Dedifferentiated amniotic fluid mesenchymal stem cell (primary cell): ENCODE data around the gene KRTAP10-10.
"Not testable (repeated sequence)": the region's sequence is repeated elsewhere in the genome, so short reads cannot be mapped to it uniquely, and the experiment has no call there.

ENCODE experiments used
- DNase-seq: peaks from one replicate; pipeline ENCODE4 v3.0.0-alpha.2; 2016; ENCODE audit errors: extremely low spot score

Gene KRTAP10-10, protein sequence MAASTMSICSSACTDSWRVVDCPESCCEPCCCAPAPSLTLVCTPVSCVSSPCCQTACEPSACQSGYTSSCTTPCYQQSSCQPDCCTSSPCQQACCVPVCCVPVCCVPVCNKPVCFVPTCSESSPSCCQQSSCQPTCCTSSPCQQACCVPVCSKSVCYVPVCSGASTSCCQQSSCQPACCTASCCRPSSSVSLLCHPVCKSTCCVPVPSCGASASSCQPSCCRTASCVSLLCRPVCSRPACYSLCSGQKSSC

DNA sequence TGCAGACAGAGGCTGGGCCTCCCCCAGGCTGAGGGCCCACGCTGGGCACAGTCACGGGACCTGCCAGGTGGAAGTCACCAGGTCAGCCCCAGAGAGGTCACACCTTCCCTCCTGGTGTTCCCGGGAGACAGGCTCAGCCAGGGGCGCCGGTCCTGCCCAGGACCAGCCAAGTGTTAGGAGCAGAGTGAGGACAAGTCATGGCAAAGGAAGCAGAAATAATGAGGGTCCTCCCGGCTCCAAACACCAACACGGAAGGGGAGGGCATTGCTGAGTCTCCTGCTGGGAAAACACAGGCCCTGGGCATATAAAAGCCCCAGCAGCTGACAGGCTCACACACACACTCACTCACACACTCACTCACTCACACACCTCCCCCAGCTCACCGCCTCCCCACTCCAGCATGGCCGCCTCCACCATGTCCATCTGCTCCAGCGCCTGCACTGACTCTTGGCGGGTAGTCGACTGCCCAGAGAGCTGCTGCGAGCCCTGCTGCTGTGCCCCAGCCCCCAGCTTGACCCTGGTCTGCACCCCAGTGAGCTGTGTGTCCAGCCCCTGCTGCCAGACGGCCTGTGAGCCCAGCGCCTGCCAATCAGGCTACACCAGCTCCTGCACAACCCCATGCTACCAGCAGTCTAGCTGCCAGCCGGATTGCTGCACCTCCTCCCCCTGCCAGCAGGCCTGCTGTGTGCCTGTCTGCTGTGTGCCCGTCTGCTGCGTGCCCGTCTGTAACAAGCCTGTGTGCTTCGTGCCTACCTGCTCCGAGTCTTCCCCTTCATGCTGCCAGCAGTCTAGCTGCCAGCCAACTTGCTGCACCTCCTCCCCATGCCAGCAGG is at the start of gene KRTAP10-10:
Gene KRTAP10-10, plus strand, starts transcription at position 339 of the 833 bp plus-strand sequence. Its CDS starts 62 bp downstream, at position 401.
- DNase-seq, result no peak

GRCh38 chr21:44589094-44589493 is 48.1 kb upstream of the KRTAP10-10 start:
- DNase-seq, result no peak

GRCh38 chr21:44589586-44590305 is 47.4 kb upstream of the KRTAP10-10 start:
- DNase-seq, result no peak

DNA sequence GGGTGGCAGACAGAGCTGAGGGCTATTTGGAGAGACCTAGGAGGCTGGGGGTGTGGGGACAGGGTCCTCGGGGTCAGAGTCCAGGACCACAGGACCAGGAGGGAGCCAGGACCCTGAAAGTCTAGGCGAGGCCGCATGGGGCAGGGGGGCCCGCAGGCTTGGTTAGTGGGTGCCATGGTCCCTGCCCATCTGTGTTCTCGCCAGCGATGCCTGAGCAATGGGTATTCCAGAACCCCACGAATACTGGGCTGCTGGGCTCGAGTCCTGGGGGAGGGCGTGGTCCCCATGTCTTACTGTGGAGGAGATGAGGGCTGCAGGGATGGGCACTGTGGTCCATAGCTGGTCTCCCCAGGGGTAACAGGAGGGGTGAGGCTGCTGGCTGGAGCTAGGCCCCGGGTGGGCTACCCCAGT is 46.8 kb upstream of the KRTAP10-10 start:
- DNase-seq, result no peak

GRCh38 chr21:44590897-44591800 is 46.0 kb upstream of the KRTAP10-10 start:
- DNase-seq, result not testable (repeated sequence)

GRCh38 chr21:44591801-44592130 is 45.4 kb upstream of the KRTAP10-10 start:
- DNase-seq, result not testable (repeated sequence)

DNA sequence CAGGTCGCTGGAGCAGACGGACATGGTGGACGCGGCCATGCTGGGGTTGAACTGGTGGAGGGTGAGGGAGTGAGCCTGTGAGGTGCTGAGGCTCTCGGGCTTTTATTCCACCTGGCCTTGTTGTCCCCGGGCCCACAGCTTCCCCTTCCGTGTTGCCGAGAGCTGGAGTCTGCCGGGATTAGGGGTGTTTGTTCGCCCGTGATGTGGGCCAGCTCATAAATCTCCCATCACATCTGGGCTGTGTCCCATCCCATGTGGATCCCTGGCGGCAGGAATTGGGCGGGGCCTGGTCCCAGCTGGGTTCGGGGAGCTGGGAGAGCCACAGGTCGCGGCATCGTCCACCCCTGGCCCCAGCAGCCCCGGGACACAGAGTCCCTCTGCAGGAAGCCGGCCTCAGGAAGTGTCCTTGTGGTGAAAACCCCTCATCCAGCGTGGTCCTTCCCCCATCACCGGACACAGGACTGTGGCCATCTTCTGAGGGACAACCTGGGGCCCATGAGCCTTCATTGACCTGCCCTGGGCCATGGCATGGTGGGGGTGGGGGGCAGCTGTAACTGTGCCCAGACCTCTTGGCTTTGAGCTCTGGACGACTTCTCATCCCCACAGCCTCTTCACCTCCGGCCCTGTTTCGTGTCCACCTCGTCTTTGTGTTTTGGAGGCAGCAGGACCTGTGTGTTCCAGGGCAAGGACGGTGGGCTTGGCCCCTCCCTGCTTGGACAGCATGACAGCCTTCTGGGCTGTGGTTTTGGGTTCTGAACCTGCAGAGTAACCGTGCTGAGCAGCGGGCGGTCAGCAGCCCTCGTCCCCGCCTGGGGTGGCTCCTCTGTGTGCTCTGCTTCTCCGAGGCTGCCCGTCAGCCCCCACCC is 44.5 kb upstream of the KRTAP10-10 start, which contains the start of gene KRTAP10-6:
Gene KRTAP10-6, minus strand, starts transcription at position 60 of the 866 bp plus-strand sequence. Its CDS starts 21 bp downstream, at position 39.
- no peak for DNase-seq

- no peak for DNase-seq
Measured at GRCh38 chr21:44593598-44594405, 43.4 kb upstream of the KRTAP10-10 start.

- DNase-seq, result no peak
Measured at GRCh38 chr21:44594406-44594916, 42.7 kb upstream of the KRTAP10-10 start.

DNA sequence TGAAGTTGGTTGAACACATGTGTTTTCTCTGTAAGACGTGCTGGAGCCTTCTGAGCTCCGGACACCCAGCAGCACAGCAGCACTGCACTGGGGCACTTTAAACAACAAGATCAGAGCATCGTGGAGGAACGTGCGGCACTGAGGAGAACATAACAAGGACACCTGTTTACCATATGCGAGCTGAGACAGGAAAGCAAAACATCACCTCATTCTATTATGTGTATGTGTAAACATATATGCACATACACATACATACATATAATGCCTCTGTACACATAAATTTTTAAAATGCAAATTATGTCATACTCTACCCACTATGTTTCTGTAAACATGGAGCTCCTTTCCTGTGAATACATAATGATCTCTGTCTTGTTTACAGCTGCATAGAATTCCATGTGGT is 41.6 kb upstream of the KRTAP10-10 start:
- no peak for DNase-seq

DNA sequence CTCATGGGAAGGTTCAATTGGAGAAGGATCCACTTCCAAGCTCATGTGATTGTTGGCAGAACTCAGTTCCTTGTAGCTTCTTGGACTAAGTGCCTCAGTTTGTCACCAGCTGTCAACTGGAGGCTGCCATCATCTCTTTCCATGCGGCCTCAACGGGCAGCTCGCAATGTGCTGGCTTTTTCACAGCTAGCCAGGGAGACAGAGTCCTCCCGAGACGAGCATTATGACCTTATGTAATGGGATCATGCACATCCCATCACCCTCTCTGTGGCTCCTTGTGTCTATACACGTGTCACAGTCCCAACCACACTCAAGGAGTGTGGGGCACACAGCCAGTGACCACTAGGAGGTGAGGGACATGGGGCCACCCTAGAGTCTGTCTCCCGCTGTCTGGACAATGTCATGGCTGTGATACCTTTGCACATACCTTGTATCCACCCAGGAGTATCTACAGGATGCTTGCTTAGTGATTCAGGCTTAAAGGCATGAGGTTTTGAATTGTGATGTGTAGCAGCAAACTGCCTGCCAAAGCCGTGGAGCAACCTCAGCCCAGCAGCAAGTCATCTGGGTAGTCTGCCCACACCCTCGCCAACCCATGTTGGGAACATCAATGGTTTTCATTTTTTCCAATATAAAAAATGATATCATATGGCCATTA is 41.0 kb upstream of the KRTAP10-10 start:
- DNase-seq, result no peak

- no peak for DNase-seq
Measured at GRCh38 chr21:44598061-44598460, 39.1 kb upstream of the KRTAP10-10 start.

DNA sequence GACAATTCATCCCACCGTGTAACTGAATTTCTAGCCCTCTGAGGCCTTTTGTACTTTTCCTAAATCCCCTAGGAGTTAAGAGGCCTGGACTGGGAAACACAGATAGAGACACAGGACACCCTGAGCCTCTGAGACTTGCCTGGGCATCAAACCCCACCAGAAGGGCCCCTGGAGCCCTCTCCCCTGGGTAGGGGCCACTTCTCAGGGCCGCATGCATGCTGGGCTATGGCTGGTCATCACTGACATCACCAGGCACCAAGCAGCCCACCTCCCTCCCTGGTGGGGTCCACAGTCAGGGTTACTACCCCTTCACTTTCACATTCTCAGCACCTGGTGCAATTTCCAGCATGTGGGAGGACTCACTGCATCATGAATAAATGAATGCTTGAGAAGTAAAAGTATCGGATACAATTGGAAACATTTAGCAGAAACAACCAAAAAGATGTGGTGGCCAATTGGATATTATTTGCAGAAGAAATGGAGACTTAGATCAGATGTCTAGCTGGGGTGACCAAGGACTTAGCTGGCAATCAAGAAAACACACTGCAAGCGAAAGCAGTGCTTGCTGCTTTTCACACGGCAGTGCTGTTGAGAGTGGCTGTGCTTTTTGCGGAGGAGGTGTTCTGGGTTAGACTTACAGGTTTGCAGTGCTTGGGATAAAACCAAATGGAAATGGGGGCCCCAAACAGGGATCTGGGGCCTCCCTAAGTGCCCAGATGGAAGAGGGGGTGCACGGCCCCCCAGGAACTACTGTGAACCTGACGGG is 37.7 kb upstream of the KRTAP10-10 start:
- no peak for DNase-seq

- DNase-seq, result not testable (repeated sequence)
Measured at GRCh38 chr21:44600118-44600978, 36.8 kb upstream of the KRTAP10-10 start, which contains the start of gene KRTAP10-7. Gene KRTAP10-7 (plus strand): TSS chr21:44600597. CDS start chr21:44600622, 25 bp downstream.

GRCh38 chr21:44601091-44601490 is 36.1 kb upstream of the KRTAP10-10 start:
- not testable (repeated sequence) for DNase-seq

DNA sequence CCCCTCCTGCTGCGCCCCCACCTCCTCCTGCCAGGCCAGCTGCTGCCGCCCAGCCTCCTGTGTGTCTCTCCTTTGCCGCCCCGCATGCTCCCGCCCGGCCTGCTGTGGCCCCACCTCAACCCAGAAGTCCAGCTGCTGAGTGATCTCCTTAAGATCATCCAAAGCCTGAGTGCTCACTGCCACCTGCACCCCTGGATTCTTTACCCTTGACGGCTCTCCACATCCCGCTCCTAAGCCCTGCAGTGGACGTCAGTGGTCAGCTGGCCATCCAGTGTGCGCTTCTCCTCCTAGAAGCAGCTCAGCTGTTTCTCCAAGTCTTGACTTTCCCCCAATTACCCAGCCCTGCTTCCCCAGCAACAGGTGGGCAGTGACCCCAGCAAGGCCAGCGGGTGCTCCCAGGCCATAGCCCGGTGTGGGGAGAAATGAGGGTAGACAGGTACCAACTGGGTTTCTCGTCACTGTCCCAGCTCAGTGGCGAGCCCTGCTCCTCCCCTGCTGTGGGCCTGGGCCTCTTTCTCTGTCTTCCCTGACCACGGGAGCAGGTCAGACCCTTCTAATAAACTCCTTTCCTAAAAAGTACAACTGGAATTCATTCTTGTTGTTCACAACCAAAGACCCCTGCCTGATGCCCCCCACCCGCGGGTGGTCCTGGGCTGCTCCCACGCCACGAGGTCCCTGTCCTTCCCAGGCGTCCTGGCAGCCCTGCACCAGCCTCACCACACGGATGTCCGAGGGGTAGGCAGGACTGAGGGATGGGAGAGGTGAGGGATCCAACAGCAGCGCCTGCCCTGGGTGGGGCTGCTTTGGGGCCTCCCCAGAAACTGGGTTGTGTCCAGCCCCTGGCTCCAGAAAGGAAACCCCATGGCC is 35.3 kb upstream of the KRTAP10-10 start:
- no peak for DNase-seq
